NCI-H510A (cell line): ENCODE results near the gene OR6C75.
"Not testable (repeated sequence)": the region's sequence is repeated elsewhere in the genome, so short reads cannot be mapped to it uniquely, and the experiment has no call there.

Source experiments
- DNase-seq: peaks from one replicate; lab custom pipeline; 2025; lab: John Stamatoyannopoulos, UW

OR6C75 gene

GRCh38 chr12:55362675-55363074 lies at the start of gene OR6C75:
OR6C75 (plus strand) TSS chr12:55362975; CDS start chr12:55365111, 2,136 bp downstream.
- DNase-seq = no peak

- no peak for DNase-seq
Measured at GRCh38 chr12:55314043-55314442, 48.7 kb upstream of the OR6C75 start, which contains the start of gene OR6C1. OR6C1 (plus strand) TSS chr12:55314343; CDS start chr12:55320600, 6,257 bp downstream.

- DNase-seq = no peak
Measured at GRCh38 chr12:55320201-55320600, 42.6 kb upstream of the OR6C75 start.

- not testable (repeated sequence) for DNase-seq
Measured at GRCh38 chr12:55325801-55326200, 37.0 kb upstream of the OR6C75 start.

- DNase-seq = no peak
Measured at GRCh38 chr12:55330446-55330845, 32.3 kb upstream of the OR6C75 start, which contains the start of gene OR6C3. OR6C3 (plus strand) TSS chr12:55330746; CDS start chr12:55331701, 955 bp downstream.

- DNase-seq = no peak
Measured at GRCh38 chr12:55336002-55336401, 26.8 kb upstream of the OR6C75 start.

GRCh38 chr12:55355338-55355737 lies 7.4 kb upstream of the OR6C75 start:
- DNase-seq = not testable (repeated sequence)

- DNase-seq = no peak
Measured at GRCh38 chr12:55365086-55365485, 2.3 kb downstream of the OR6C75 start.

- no peak for DNase-seq
Measured at GRCh38 chr12:55372521-55372920, 9.7 kb downstream of the OR6C75 start.

GRCh38 chr12:55385891-55386290 lies 23.1 kb downstream of the OR6C75 start:
- no peak for DNase-seq

GRCh38 chr12:55392032-55392795 lies 29.4 kb downstream of the OR6C75 start:
- DNase-seq = no peak

GRCh38 chr12:55396326-55396725 lies 33.6 kb downstream of the OR6C75 start:
- no peak for DNase-seq

- DNase-seq = no peak
Measured at GRCh38 chr12:55400229-55400628, 37.5 kb downstream of the OR6C75 start, which contains the start of gene OR6C65. OR6C65 (plus strand) TSS chr12:55400529; CDS start chr12:55400529, 0 bp downstream.

- DNase-seq = no peak
Measured at GRCh38 chr12:55407866-55408265, 45.1 kb downstream of the OR6C75 start.

- DNase-seq = not testable (repeated sequence)
Measured at GRCh38 chr12:55409133-55409532, 46.4 kb downstream of the OR6C75 start.

- not testable (repeated sequence) for DNase-seq
Measured at GRCh38 chr12:55412138-55412537, 49.4 kb downstream of the OR6C75 start.

- DNase-seq = not testable (repeated sequence)
Measured at GRCh38 chr12:55413498-55414388, 51.0 kb downstream of the OR6C75 start.

GRCh38 chr12:55414396-55414823 lies 51.6 kb downstream of the OR6C75 start:
- DNase-seq = not testable (repeated sequence)

- DNase-seq = not testable (repeated sequence)
Measured at GRCh38 chr12:55414889-55415288, 52.1 kb downstream of the OR6C75 start.

- no peak for DNase-seq
Measured at GRCh38 chr12:55416961-55417360, 54.2 kb downstream of the OR6C75 start.
